Measurements from ENCODE around the gene KCNK13.

DNA sequence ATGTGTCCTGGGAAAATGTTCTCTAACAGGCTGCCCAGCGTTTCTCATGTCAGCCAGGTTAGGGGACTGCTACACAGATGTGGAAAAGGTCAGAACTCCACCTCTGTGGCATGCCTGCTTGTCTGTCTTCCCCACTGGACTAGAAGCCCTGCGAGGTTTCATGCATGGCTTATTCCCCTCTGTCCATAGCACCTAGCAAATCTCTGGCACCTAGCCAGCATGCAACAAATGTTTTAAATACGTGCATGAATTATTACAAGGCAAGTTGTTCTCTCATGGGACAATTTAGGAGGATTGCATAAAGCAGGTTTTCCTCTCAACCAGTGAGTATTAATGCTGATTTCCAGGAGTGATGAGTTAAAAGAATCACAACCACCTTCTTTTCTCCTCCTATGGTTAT lies 21.4 kb upstream of the KCNK13 start:
- no peak for TF ChIP-seq POLR2AphosphoS5 (IDR thresholded peaks at IDR 0.05; ENCODE audit: low read depth)
- TF ChIP-seq, protein P1, sequence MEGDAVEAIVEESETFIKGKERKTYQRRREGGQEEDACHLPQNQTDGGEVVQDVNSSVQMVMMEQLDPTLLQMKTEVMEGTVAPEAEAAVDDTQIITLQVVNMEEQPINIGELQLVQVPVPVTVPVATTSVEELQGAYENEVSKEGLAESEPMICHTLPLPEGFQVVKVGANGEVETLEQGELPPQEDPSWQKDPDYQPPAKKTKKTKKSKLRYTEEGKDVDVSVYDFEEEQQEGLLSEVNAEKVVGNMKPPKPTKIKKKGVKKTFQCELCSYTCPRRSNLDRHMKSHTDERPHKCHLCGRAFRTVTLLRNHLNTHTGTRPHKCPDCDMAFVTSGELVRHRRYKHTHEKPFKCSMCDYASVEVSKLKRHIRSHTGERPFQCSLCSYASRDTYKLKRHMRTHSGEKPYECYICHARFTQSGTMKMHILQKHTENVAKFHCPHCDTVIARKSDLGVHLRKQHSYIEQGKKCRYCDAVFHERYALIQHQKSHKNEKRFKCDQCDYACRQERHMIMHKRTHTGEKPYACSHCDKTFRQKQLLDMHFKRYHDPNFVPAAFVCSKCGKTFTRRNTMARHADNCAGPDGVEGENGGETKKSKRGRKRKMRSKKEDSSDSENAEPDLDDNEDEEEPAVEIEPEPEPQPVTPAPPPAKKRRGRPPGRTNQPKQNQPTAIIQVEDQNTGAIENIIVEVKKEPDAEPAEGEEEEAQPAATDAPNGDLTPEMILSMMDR (conservative IDR thresholded peaks at IDR 0.05; ENCODE audit: low read depth in 2 of 2): no peak
- no peak for TF ChIP-seq EZH2 (IDR thresholded peaks at IDR 0.05; ENCODE audit: low read depth, unreplicated experiment)
- TF ChIP-seq, protein P2, sequence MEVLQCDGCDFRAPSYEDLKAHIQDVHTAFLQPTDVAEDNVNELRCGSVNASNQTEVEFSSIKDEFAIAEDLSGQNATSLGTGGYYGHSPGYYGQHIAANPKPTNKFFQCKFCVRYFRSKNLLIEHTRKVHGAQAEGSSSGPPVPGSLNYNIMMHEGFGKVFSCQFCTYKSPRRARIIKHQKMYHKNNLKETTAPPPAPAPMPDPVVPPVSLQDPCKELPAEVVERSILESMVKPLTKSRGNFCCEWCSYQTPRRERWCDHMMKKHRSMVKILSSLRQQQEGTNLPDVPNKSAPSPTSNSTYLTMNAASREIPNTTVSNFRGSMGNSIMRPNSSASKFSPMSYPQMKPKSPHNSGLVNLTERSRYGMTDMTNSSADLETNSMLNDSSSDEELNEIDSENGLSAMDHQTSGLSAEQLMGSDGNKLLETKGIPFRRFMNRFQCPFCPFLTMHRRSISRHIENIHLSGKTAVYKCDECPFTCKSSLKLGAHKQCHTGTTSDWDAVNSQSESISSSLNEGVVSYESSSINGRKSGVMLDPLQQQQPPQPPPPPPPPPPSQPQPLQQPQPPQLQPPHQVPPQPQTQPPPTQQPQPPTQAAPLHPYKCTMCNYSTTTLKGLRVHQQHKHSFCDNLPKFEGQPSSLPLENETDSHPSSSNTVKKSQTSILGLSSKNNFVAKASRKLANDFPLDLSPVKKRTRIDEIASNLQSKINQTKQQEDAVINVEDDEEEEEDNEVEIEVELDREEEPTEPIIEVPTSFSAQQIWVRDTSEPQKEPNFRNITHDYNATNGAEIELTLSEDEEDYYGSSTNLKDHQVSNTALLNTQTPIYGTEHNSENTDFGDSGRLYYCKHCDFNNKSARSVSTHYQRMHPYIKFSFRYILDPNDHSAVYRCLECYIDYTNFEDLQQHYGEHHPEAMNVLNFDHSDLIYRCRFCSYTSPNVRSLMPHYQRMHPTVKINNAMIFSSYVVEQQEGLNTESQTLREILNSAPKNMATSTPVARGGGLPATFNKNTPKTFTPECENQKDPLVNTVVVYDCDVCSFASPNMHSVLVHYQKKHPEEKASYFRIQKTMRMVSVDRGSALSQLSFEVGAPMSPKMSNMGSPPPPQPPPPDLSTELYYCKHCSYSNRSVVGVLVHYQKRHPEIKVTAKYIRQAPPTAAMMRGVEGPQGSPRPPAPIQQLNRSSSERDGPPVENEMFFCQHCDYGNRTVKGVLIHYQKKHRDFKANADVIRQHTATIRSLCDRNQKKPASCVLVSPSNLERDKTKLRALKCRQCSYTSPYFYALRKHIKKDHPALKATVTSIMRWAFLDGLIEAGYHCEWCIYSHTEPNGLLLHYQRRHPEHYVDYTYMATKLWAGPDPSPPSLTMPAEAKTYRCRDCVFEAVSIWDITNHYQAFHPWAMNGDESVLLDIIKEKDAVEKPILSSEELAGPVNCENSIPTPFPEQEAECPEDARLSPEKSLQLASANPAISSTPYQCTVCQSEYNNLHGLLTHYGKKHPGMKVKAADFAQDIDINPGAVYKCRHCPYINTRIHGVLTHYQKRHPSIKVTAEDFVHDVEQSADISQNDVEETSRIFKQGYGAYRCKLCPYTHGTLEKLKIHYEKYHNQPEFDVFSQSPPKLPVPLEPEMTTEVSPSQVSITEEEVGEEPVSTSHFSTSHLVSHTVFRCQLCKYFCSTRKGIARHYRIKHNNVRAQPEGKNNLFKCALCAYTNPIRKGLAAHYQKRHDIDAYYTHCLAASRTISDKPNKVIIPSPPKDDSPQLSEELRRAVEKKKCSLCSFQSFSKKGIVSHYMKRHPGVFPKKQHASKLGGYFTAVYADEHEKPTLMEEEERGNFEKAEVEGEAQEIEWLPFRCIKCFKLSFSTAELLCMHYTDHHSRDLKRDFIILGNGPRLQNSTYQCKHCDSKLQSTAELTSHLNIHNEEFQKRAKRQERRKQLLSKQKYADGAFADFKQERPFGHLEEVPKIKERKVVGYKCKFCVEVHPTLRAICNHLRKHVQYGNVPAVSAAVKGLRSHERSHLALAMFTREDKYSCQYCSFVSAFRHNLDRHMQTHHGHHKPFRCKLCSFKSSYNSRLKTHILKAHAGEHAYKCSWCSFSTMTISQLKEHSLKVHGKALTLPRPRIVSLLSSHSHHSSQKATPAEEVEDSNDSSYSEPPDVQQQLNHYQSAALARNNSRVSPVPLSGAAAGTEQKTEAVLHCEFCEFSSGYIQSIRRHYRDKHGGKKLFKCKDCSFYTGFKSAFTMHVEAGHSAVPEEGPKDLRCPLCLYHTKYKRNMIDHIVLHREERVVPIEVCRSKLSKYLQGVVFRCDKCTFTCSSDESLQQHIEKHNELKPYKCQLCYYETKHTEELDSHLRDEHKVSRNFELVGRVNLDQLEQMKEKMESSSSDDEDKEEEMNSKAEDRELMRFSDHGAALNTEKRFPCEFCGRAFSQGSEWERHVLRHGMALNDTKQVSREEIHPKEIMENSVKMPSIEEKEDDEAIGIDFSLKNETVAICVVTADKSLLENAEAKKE (CRISPR knock-in tag; IDR thresholded peaks at IDR 0.05): no peak
- no peak for TF ChIP-seq ZNF331 (CRISPR knock-in tag; IDR thresholded peaks at IDR 0.05; ENCODE audit: low read depth)
- TF ChIP-seq, protein P3, sequence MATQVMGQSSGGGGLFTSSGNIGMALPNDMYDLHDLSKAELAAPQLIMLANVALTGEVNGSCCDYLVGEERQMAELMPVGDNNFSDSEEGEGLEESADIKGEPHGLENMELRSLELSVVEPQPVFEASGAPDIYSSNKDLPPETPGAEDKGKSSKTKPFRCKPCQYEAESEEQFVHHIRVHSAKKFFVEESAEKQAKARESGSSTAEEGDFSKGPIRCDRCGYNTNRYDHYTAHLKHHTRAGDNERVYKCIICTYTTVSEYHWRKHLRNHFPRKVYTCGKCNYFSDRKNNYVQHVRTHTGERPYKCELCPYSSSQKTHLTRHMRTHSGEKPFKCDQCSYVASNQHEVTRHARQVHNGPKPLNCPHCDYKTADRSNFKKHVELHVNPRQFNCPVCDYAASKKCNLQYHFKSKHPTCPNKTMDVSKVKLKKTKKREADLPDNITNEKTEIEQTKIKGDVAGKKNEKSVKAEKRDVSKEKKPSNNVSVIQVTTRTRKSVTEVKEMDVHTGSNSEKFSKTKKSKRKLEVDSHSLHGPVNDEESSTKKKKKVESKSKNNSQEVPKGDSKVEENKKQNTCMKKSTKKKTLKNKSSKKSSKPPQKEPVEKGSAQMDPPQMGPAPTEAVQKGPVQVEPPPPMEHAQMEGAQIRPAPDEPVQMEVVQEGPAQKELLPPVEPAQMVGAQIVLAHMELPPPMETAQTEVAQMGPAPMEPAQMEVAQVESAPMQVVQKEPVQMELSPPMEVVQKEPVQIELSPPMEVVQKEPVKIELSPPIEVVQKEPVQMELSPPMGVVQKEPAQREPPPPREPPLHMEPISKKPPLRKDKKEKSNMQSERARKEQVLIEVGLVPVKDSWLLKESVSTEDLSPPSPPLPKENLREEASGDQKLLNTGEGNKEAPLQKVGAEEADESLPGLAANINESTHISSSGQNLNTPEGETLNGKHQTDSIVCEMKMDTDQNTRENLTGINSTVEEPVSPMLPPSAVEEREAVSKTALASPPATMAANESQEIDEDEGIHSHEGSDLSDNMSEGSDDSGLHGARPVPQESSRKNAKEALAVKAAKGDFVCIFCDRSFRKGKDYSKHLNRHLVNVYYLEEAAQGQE (IDR thresholded peaks at IDR 0.05; ENCODE audit: unreplicated experiment): no peak
- TF ChIP-seq JUNB (IDR thresholded peaks at IDR 0.05; ENCODE audit: unreplicated experiment): no peak
- TF ChIP-seq EZH2phosphoT487 (IDR thresholded peaks at IDR 0.05; ENCODE audit: unreplicated experiment): no peak
- no peak for TF ChIP-seq ZNF114 (CRISPR knock-in tag; IDR thresholded peaks at IDR 0.05)

Measured in GM23338 (cell line).